Astrocyte (in vitro differentiated cells and primary cell): ENCODE results near the gene SPAG8.

ENCODE experiments used
- EZH2 ChIP-seq: IDR thresholded peaks from 2 replicates; pipeline ENCODE4 v1.6.1; 2012; ENCODE audit warnings: mild to moderate bottlenecking, low read length, inconsistent platforms; ENCODE audit not compliant: insufficient read depth
- TF ChIP-seq, protein P1 (sequence below): IDR thresholded peaks from 2 replicates; pipeline ENCODE4 v1.5.1; 2011; ENCODE audit warnings: low read depth, mild to moderate bottlenecking, inconsistent platforms, low read length, moderate library complexity; ENCODE audit not compliant: insufficient read depth

GRCh38 chr9:35790385-35791296 is 21.4 kb downstream of the SPAG8 start:
- TF ChIP-seq, protein P1, sequence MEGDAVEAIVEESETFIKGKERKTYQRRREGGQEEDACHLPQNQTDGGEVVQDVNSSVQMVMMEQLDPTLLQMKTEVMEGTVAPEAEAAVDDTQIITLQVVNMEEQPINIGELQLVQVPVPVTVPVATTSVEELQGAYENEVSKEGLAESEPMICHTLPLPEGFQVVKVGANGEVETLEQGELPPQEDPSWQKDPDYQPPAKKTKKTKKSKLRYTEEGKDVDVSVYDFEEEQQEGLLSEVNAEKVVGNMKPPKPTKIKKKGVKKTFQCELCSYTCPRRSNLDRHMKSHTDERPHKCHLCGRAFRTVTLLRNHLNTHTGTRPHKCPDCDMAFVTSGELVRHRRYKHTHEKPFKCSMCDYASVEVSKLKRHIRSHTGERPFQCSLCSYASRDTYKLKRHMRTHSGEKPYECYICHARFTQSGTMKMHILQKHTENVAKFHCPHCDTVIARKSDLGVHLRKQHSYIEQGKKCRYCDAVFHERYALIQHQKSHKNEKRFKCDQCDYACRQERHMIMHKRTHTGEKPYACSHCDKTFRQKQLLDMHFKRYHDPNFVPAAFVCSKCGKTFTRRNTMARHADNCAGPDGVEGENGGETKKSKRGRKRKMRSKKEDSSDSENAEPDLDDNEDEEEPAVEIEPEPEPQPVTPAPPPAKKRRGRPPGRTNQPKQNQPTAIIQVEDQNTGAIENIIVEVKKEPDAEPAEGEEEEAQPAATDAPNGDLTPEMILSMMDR = peak; percentile 91
- no peak for TF ChIP-seq EZH2
